Measurements from ENCODE around the gene PFDN4. TPM values are rescaled to one million over a fixed set of nuclear protein-coding genes. Genes with fewer than 3 reads are reported as not detected.

PFDN4 gene
- total RNA-seq, 1 donor from 2014 or later = 116 TPM

GRCh38 chr20:54209216-54209813 is 1.4 kb downstream of the PFDN4 start:
- H3K4me3 ChIP-seq (ENCODE audit: low read depth, low read length) = peak overlapping the region; percentile 97
- peak; percentile 28 for TF ChIP-seq CTCF (conservative IDR thresholded peaks at IDR 0.05; ENCODE audit: low read depth, low read length)
- no peak for DNase-seq (ENCODE audit: low read depth)

- DNase-seq (ENCODE audit: low read depth) = no peak
- no peak overlapping the region for H3K4me3 ChIP-seq (ENCODE audit: low read depth, low read length)
- no peak for TF ChIP-seq CTCF (conservative IDR thresholded peaks at IDR 0.05; ENCODE audit: low read depth, low read length)
Observed at GRCh38 chr20:54212226-54212625, 4.3 kb downstream of the PFDN4 start.

- no peak for DNase-seq (ENCODE audit: low read depth)
- H3K4me3 ChIP-seq (ENCODE audit: low read depth, low read length) = no peak overlapping the region
- no peak for TF ChIP-seq CTCF (conservative IDR thresholded peaks at IDR 0.05; ENCODE audit: low read depth, low read length)
Observed at GRCh38 chr20:54212871-54213270, 5.0 kb downstream of the PFDN4 start.

- H3K4me3 ChIP-seq (ENCODE audit: low read depth, low read length) = no peak overlapping the region
- no peak for DNase-seq (ENCODE audit: low read depth)
- no peak for TF ChIP-seq CTCF (conservative IDR thresholded peaks at IDR 0.05; ENCODE audit: low read depth, low read length)
Observed at GRCh38 chr20:54214566-54214965, 6.7 kb downstream of the PFDN4 start.

- no peak overlapping the region for H3K4me3 ChIP-seq (ENCODE audit: low read depth, low read length)
- no peak for DNase-seq (ENCODE audit: low read depth)
- no peak for TF ChIP-seq CTCF (conservative IDR thresholded peaks at IDR 0.05; ENCODE audit: low read depth, low read length)
Observed at GRCh38 chr20:54215157-54215789, 7.4 kb downstream of the PFDN4 start.

- H3K4me3 ChIP-seq (ENCODE audit: low read depth, low read length) = no peak overlapping the region
- no peak for DNase-seq (ENCODE audit: low read depth)
- TF ChIP-seq CTCF (conservative IDR thresholded peaks at IDR 0.05; ENCODE audit: low read depth, low read length) = no peak
Observed at GRCh38 chr20:54217762-54218161, 9.9 kb downstream of the PFDN4 start.

GRCh38 chr20:54218470-54218869 is 10.6 kb downstream of the PFDN4 start:
- TF ChIP-seq CTCF (conservative IDR thresholded peaks at IDR 0.05; ENCODE audit: low read depth, low read length) = no peak
- no peak for DNase-seq (ENCODE audit: low read depth)
- H3K4me3 ChIP-seq (ENCODE audit: low read depth, low read length) = no peak overlapping the region
